Umbilical cord (tissue), 2 donors: ENCODE data around the gene RPGRIP1L. TPM values are rescaled to one million over a fixed set of nuclear protein-coding genes. Genes with fewer than 3 reads are reported as not detected.

ENCODE experiments used
- DNase-seq: peaks from one replicate; pipeline ENCODE4 v3.0.0-alpha.2; 2015; ENCODE audit warnings: low spot score
- total RNA-seq: library from RNA; depleted of rRNA; stranded (reverse); fragments of >200 nt; gene quantifications from one replicate; pipeline ENCODE4 v1.2.3, GENCODE V29; 2014; ENCODE audit warnings: low replicate concordance; ENCODE audit not compliant: insufficient read depth

RPGRIP1L gene
- total RNA-seq, 1 donor from 2014 or later = 28.4 TPM

- DNase-seq = no peak
Observed at GRCh38 chr16:53651357-53651756, 52.3 kb downstream of the RPGRIP1L start.

GRCh38 chr16:53646506-53646905, 57.2 kb downstream of the RPGRIP1L start:
- no peak for DNase-seq

DNA sequence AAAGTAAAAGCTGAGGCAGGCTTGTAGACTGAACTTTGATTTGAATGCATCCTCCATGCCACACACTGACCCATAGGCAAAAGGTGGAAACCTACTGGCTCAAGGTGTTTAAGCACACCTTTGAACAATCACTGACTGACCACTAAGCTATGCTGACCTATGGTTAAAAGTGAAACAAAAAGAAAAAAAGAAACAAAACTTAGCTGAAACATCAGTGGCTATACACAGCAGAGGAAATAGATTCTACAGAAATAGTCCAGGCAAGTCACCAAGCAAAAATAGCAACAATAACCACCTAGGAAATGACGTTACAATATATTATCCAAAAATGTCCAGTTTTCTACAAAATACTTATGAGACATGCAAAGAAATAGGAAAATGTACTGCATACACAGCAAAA, 60.2 kb downstream of the RPGRIP1L start:
- DNase-seq = no peak

DNA sequence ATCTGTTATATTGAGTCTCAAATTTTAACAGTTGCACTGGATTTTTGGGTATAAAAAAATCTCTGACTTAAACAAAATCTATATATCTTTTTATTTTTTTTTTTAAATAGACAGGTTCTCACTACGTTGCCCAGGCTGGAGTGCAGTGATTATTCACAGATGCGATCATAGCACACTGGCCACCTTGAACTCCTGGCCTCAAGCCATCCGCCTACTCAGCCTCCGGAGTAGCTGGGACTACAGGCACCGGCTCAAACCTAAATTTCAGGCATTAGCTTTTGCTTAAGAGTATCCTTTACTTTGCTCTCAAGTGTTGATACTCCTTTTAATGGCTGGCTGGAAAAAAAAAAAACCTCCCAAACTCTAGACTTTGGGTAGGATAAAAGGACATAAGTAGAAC, 61.6 kb downstream of the RPGRIP1L start:
- no peak for DNase-seq

- DNase-seq = no peak
Observed at GRCh38 chr16:53636978-53637377, 66.7 kb downstream of the RPGRIP1L start.

- no peak for DNase-seq
Observed at GRCh38 chr16:53632526-53632925, 71.1 kb downstream of the RPGRIP1L start.

GRCh38 chr16:53631236-53632025, 72.2 kb downstream of the RPGRIP1L start:
- DNase-seq = no peak

- DNase-seq = no peak
Observed at GRCh38 chr16:53629607-53630312, 73.9 kb downstream of the RPGRIP1L start.

GRCh38 chr16:53629151-53629550, 74.5 kb downstream of the RPGRIP1L start:
- no peak for DNase-seq

DNA sequence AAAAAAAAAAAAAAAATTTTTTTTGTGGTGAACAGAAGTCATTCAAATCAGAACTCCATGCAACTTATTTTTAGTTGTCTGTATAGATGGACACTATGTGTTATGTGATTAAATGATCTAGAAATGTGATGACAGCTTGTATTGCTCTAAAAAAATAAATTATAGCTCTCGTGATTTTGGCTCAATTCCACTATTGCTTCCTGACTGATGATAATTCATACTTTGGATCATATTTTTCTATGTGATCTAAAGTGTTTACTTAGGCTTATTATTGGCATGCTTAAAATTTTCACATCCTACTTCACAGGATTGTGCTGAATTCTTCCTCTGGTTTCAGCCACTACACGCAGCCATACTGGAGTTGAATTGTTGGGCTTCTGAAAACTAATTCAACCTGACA, 76.8 kb downstream of the RPGRIP1L start:
- no peak for DNase-seq

- no peak for DNase-seq
Observed at GRCh38 chr16:53626161-53626560, 77.5 kb downstream of the RPGRIP1L start.

DNA sequence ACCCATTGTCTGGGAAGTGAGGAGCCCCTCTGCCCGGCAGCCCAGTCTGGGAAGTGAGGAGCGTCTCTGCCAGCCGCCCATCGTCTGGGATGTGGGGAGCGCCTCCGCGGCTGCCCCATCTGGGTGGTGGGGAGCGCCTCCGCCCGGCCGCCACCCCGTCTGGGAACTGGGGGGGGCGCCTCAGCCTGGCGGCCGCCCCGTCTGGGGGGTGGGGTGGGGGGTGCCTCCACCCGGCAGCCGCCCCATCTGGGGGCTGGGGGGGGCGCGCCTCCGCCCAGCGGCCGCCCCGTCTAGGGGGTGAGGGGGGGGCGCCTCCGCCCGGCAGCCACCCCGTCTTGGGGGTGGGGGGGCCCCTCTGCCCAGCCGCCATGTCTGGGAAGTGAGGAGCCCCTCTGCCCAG, 78.4 kb downstream of the RPGRIP1L start:
- DNase-seq = no peak

DNA sequence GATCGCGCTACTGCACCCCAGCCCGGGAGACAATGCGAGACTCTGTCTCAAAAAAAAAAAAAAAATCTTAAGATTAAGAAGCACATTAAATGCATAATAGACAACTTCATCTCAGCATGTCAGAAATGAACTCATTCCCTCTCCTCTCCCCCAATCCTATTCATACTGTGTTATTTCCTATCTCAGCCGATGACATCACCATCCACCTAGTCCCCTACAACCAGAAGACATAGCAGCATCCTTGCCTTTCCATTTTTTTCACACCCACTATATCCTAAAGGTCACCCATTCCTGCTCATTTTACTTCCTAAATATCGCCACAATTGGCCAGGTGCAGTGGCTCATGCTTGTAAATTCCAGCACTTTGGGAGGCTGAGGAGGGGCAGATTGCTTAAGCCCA, 81.3 kb downstream of the RPGRIP1L start:
- no peak for DNase-seq

GRCh38 chr16:53620476-53620875, 83.2 kb downstream of the RPGRIP1L start:
- DNase-seq = no peak

DNA sequence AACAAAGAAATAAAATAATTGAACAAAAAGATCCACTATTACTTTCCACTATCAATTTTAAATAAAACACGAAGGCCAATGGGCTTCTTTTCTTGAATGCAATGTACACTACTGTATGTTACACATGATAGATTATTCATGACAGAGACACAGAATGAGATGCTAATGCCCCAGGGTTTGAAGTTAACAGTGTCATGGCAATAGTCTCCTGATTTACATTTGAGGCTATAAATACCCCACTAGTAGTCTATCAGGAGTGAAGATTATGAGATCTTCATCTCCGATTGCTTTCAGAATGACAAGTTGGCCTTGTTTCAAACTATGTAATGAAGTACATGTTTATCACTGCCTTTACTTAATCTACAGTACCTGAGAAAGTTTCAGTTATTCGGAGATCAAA, 84.4 kb downstream of the RPGRIP1L start:
- no peak for DNase-seq

DNA sequence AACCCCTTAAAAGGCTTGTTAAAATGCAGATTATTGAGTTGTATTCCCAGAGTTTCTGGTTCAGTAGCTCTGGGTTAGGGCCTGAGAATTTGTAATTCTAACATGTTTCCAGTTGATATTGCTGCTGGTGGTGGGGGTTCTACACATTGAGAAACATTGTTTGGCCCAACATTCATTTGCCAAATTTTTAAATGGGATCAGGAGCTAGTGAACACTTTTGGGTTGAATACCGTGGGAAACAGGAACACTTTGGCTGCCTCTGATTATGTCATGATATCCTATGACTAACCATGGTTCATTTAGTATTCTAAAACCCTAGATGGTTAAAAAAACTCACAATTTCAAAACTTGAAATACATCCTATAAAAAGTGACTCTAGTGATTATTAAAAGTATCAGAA, 89.3 kb downstream of the RPGRIP1L start:
- no peak for DNase-seq

- no peak for DNase-seq
Observed at GRCh38 chr16:53612003-53612402, 91.7 kb downstream of the RPGRIP1L start.

- peak; percentile 60 for DNase-seq
Observed at GRCh38 chr16:53611179-53611696, 92.4 kb downstream of the RPGRIP1L start.

DNA sequence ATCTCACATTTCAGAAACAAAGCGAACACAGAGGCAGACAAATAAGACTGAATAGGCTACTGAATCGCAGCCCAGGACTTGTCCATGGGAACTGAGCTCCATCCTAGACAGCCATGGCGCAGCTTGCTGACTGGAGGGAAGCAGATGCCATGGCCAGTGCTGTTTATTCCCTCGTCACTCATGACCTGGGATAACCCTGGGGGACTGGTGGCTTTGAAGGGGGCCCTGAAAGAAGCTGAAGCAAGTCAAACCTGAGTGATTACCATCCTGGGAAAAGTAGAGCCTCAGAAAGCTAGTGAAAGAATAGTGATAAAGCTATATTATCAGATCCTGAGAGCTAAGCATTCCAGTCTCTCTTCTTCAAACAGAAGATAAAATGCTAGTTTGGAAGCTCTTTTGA, 94.1 kb downstream of the RPGRIP1L start:
- DNase-seq = peak; percentile 77

DNA sequence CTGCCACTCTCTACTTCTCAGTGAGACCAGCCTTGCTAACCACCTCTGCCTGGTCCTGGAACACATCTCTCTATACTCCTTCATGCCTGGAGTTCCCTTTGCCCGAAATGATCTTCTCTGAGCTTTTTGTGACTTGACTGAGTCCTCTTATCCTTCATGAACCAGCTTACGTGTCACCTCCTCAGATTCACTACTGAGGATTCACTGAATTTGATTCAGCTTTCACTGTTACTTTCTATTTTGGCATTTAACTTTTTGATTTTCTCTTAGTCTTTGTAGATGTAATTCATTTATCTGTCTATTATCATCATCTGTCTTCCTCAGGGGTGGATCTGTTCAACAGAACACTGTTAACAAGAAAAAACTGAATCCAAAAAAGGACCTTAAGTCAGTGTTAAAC, 95.6 kb downstream of the RPGRIP1L start:
- no peak for DNase-seq

GRCh38 chr16:53605831-53606400, 97.7 kb downstream of the RPGRIP1L start:
- peak; percentile 63 for DNase-seq

- DNase-seq = no peak
Observed at GRCh38 chr16:53605356-53605755, 98.3 kb downstream of the RPGRIP1L start.

DNA sequence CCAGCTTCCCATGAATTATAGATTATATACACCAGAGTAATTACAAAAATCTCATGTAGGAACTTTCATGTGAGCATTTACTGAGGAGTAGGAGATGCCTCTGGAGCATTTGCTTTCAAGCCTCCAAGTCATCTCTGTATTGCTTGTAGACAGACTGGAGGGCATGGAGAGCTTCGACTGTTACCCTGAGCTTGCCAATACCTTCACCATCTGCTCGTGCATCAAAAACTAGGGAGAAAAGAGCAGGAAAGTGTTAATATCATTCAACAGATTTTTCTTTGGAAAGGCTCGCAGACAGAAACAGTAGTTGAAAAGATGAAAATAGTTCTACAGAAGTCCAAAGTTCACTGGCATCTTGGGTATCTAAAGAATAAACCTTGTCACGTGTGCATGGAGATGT, 101.7 kb downstream of the RPGRIP1L start:
- no peak for DNase-seq
